OCI-LY7 (cell line): ENCODE results near the gene GABPB2.

Experiments
- EZH2phosphoT487 ChIP-seq: fragments of 200-600 bp; sonication (generic); IDR thresholded peaks from 2 replicates; pipeline ENCODE4 v1.6.1; 2018; ENCODE audit warnings: low read depth, borderline replicate concordance, mild to moderate bottlenecking, mixed run types, antibody characterized with exemption, low read length, moderate library complexity, mixed read lengths
- TF ChIP-seq, protein P1 (sequence below): fragments of 200-600 bp; sonication (generic); conservative IDR thresholded peaks from 2 replicates; pipeline ENCODE4 v1.5.1; 2014; ENCODE audit warnings: mild to moderate bottlenecking, antibody characterized with exemption, low read length, moderate library complexity, mixed read lengths

DNA sequence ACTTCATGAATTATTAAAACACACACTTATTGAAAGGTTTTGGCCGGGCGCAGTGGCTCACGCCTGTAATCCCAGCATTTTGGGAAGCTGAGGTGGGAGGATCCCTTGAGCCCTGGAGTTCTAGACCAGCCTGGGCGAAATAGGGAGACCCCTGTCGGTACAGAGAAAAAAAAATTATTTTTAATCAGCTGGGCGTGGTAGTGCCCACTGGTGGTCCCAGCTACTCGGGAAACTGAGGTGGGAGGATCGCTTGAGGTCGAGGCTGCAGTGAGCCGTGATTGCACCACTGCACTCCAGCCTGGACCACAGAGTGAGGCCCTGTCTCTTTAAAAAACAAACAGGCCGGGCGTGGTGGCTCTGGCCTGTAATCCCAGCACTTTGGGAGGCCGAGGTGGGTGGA is 1.7 kb downstream of the GABPB2 start:
- TF ChIP-seq, protein P1, sequence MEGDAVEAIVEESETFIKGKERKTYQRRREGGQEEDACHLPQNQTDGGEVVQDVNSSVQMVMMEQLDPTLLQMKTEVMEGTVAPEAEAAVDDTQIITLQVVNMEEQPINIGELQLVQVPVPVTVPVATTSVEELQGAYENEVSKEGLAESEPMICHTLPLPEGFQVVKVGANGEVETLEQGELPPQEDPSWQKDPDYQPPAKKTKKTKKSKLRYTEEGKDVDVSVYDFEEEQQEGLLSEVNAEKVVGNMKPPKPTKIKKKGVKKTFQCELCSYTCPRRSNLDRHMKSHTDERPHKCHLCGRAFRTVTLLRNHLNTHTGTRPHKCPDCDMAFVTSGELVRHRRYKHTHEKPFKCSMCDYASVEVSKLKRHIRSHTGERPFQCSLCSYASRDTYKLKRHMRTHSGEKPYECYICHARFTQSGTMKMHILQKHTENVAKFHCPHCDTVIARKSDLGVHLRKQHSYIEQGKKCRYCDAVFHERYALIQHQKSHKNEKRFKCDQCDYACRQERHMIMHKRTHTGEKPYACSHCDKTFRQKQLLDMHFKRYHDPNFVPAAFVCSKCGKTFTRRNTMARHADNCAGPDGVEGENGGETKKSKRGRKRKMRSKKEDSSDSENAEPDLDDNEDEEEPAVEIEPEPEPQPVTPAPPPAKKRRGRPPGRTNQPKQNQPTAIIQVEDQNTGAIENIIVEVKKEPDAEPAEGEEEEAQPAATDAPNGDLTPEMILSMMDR = peak; percentile 74
- TF ChIP-seq EZH2phosphoT487 = no peak
